ENCODE data around the gene BMI1.

DNA sequence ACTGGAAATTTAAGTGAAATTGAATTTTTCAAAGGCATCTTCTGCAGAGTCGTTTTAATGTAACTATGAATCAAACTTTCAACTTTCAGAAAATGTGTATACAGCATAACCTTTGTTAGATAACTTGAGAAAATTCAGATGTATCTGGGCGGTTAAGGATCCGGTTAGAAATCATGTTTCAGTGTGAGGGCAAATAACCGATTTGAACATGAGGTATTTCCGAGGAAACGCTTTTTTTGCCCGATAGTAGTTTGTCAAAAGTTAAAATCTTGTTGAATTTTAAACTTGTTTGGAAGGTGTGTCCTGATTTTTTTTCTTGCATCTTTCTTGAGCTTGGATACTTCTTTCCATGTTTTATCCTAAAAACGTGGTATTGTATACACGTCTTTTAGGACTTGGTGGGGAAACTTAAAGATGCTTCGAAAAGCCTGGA lies 1.3 kb upstream of the BMI1 start:
- TF ChIP-seq CTCF (IDR thresholded peaks at IDR 0.05 in 8 of 11, conservative IDR thresholded peaks at IDR 0.05 in 3 of 11), result no peak
- TF ChIP-seq POLR2A (IDR thresholded peaks at IDR 0.05), result no peak

Data from spleen (tissue), 7 donors.